ENCODE results near the gene LRRC4.

Gene LRRC4

GRCh38 chr7:128003167-128003566 is 28.1 kb downstream of the LRRC4 start:
- in situ Hi-C loops (cut with MboI; ENCODE audit: low sequenced_read_pairs), result no loop called here
- Histone ChIP-seq H3K4me1 (no peaks in the 10 kb centered on the region), H3K4me3 (no peak overlapping the region), H3K36me3 (replicated peaks) (no peaks in the 10 kb centered on the region; the same call in 1 of the 2 replicates), H3K27me3 (ENCODE audit: low read depth) (no peaks in the 10 kb centered on the region), H3K9me3 (no peaks in the 10 kb centered on the region)
- DNase-seq (ENCODE audit: low spot score in 2 of 2), result no peak

GRCh38 chr7:128000854-128001265 is 30.4 kb downstream of the LRRC4 start:
- no peaks in the 10 kb centered on the region for H3K9me3 ChIP-seq
- DNase-seq (ENCODE audit: low spot score in 2 of 2), result no peak
- no peak overlapping the region for H3K4me3 ChIP-seq
- in situ Hi-C loops (cut with MboI; ENCODE audit: low sequenced_read_pairs), result no loop called here
- no peaks in the 10 kb centered on the region for H3K27me3 ChIP-seq (ENCODE audit: low read depth)
- no peaks in the 10 kb centered on the region for H3K4me1 ChIP-seq
- H3K36me3 ChIP-seq (replicated peaks), result peaks cover 6% of the 10 kb centered on the region; the same call in 1 of the 2 replicates

DNA sequence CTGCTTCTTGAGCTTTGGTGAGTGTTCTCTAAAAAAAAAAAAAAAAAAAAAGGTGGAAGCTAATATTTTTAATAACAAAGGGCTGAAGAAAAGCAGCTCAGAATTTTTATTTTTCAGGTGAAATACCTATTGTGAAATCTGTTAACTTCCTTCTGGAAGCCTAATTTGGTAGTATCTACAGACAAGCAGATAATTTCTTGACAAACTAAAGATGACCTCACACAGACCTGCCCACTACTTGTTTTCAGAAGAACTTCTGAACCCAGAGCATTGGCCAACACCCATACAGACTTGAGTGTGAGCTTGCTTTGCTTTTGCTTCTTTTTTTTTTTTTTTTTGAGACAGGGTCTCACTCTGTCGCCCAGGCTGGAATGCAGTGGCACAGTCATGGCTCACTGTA is 31.2 kb downstream of the LRRC4 start:
- H3K4me3 ChIP-seq, result no peak overlapping the region
- no peaks in the 10 kb centered on the region for H3K27me3 ChIP-seq (ENCODE audit: low read depth)
- DNase-seq (ENCODE audit: low spot score in 2 of 2), result no peak
- H3K4me1 ChIP-seq, result no peaks in the 10 kb centered on the region
- H3K9me3 ChIP-seq, result no peaks in the 10 kb centered on the region
- peaks cover 6% of the 10 kb centered on the region; the same call in 1 of the 2 replicates for H3K36me3 ChIP-seq (replicated peaks)
- in situ Hi-C loops (cut with MboI; ENCODE audit: low sequenced_read_pairs), result no loop called here

- DNase-seq (ENCODE audit: low spot score in 2 of 2), result no peak
- in situ Hi-C loops (cut with MboI; ENCODE audit: low sequenced_read_pairs), result no loop called here
- no peaks in the 10 kb centered on the region for H3K27me3 ChIP-seq (ENCODE audit: low read depth)
- H3K9me3 ChIP-seq, result no peaks in the 10 kb centered on the region
- H3K36me3 ChIP-seq (replicated peaks), result peaks cover 6% of the 10 kb centered on the region; the same call in 1 of the 2 replicates
- H3K4me1 ChIP-seq, result no peaks in the 10 kb centered on the region
- H3K4me3 ChIP-seq, result no peak overlapping the region
These were observed 32.6 kb downstream of the LRRC4 start for GRCh38 chr7:127998671-127999070.

- no peaks in the 10 kb centered on the region for H3K27me3 ChIP-seq (ENCODE audit: low read depth)
- peaks cover 6% of the 10 kb centered on the region; the same call in 1 of the 2 replicates for H3K36me3 ChIP-seq (replicated peaks)
- no peaks in the 10 kb centered on the region for H3K4me1 ChIP-seq
- H3K4me3 ChIP-seq, result no peak overlapping the region
- DNase-seq (ENCODE audit: low spot score in 2 of 2), result no peak
- in situ Hi-C loops (cut with MboI; ENCODE audit: low sequenced_read_pairs), result no loop called here
- H3K9me3 ChIP-seq, result no peaks in the 10 kb centered on the region
These were observed 33.9 kb downstream of the LRRC4 start for GRCh38 chr7:127997226-127997922.

DNA sequence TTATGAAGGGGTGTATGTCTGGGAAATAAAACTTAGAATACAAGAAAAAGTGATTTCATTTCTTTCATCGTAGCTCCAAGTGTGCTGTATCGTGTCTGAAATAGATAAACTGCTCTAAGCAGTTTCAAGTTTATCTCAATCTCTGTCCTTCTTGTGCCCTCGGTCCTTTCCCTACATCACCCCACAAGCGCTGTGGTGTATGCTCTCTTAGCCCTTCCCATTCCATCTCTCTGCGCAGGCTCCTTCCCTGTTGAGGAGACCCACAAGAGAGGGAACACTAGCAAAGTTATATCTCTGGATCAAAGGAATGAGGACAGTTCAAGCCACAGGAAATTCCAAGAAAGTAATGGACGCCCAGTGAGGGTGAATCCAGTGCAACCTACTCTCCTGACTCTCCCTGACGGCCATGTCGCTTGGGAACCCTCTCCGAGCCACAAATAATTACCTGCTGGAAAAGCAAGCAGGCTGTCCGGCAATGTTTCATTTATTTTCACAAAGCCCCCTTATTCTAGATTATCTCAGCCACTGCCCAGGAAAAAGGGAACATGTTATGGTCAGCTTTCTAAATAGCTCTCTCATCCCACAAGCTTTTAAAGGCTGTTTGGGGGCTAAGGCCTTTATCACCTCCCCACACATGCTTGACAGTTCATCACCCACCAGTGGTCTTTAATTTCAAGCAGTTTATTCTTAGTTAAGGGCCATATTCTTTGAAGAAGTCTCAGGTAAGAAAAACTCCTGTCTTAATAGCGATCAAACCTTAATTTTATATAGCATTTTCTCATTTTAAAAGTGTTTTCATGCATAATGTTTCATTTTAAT is 34.8 kb downstream of the LRRC4 start:
- in situ Hi-C loops (cut with MboI; ENCODE audit: low sequenced_read_pairs), result no loop called here
- H3K36me3 ChIP-seq (replicated peaks), result peaks cover 6% of the 10 kb centered on the region; the same call in 1 of the 2 replicates

DNA sequence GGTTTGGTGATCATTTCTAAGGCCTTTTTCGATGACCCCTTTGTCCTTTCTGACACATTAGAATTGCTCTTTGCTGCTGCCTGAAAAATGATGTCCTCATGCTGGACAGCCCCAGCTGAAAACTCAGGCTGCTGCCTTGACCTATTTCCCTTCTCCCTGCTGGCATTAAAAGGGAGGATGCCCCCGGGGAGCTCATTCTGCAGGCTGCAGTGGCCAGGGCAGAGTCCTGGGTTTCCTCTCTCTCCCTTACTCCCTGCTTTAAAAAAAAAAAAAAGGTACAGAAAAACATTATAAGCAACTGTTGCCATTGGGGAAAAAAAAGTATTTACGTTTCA is 35.4 kb downstream of the LRRC4 start:
- Histone ChIP-seq H3K4me3 (no peak overlapping the region), H3K27me3 (ENCODE audit: low read depth) (no peaks in the 10 kb centered on the region), H3K9me3 (no peaks in the 10 kb centered on the region), H3K36me3 (replicated peaks) (peaks cover 6% of the 10 kb centered on the region; the same call in 1 of the 2 replicates), H3K4me1 (no peaks in the 10 kb centered on the region)
- DNase-seq (ENCODE audit: low spot score in 2 of 2), result no peak
- in situ Hi-C loops (cut with MboI; ENCODE audit: low sequenced_read_pairs), result no loop called here

More for the DNA sequence above, 34.8 kb downstream of the LRRC4 start:
- Histone ChIP-seq H3K27me3 (ENCODE audit: low read depth) (no peaks in the 10 kb centered on the region), H3K4me3 (no peak overlapping the region), H3K4me1 (no peaks in the 10 kb centered on the region), H3K9me3 (no peaks in the 10 kb centered on the region)
- DNase-seq (ENCODE audit: low spot score in 2 of 2), result no peak

DNA sequence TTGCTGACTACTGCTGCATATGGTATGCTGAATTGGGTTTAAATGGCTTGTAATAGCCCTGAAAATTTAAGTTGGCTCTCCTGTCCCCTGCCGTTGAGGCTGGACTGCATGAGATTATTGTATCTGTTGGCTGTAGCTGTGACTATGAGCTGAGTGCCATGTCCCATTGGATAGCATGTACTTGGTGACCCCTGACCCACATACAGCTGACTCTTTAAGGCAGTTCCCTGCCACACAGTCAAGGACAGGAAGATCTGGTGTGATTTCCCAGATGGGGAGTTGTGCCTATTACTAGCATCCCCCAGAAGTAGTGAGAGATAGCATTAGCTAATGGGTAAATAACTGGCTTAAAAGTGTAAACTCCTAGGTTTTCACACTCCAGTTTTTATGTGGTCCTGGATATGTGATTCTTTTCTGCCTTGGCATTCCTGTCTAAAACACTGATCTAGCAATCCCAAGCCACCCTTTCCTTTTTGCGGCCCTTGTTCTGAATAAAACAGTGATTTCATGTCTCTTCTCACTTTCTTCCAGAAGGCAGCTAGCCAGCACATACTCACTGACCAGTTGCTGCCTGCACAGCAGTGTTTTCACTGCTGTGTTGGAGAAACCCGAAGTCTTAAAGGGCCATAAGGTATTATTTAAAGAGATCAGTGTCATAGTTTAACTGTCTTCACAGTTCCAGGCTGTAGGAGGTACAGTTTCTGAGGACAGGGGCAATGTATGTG is 35.9 kb downstream of the LRRC4 start:
- no peak for DNase-seq (ENCODE audit: low spot score in 2 of 2)
- in situ Hi-C loops (cut with MboI; ENCODE audit: low sequenced_read_pairs), result no loop called here
- Histone ChIP-seq H3K4me3 (no peak overlapping the region), H3K36me3 (replicated peaks) (peaks cover 6% of the 10 kb centered on the region; the same call in 1 of the 2 replicates), H3K27me3 (ENCODE audit: low read depth) (no peaks in the 10 kb centered on the region), H3K9me3 (no peaks in the 10 kb centered on the region), H3K4me1 (no peaks in the 10 kb centered on the region)

GRCh38 chr7:127993987-127994386 is 37.2 kb downstream of the LRRC4 start:
- in situ Hi-C loops (cut with MboI; ENCODE audit: low sequenced_read_pairs), result no loop called here
- no peak for DNase-seq (ENCODE audit: low spot score in 2 of 2)
- no peaks in the 10 kb centered on the region for H3K9me3 ChIP-seq
- peaks cover 6% of the 10 kb centered on the region; the same call in 1 of the 2 replicates for H3K36me3 ChIP-seq (replicated peaks)
- no peak overlapping the region for H3K4me3 ChIP-seq
- H3K27me3 ChIP-seq (ENCODE audit: low read depth), result no peaks in the 10 kb centered on the region
- no peaks in the 10 kb centered on the region for H3K4me1 ChIP-seq

GRCh38 chr7:127993317-127993716 is 37.9 kb downstream of the LRRC4 start:
- in situ Hi-C loops (cut with MboI; ENCODE audit: low sequenced_read_pairs), result no loop called here
- Histone ChIP-seq H3K4me3 (no peak overlapping the region), H3K27me3 (ENCODE audit: low read depth) (no peaks in the 10 kb centered on the region), H3K4me1 (no peaks in the 10 kb centered on the region), H3K36me3 (replicated peaks) (peaks cover 6% of the 10 kb centered on the region; the same call in 1 of the 2 replicates), H3K9me3 (no peaks in the 10 kb centered on the region)
- no peak for DNase-seq (ENCODE audit: low spot score in 2 of 2)

- no peaks in the 10 kb centered on the region; the same call in 1 of the 2 replicates for H3K36me3 ChIP-seq (replicated peaks)
- in situ Hi-C loops (cut with MboI; ENCODE audit: low sequenced_read_pairs), result no loop called here
- DNase-seq (ENCODE audit: low spot score in 2 of 2), result no peak
- no peak overlapping the region for H3K4me3 ChIP-seq
- no peaks in the 10 kb centered on the region for H3K27me3 ChIP-seq (ENCODE audit: low read depth)
- no peaks in the 10 kb centered on the region for H3K4me1 ChIP-seq
- no peaks in the 10 kb centered on the region for H3K9me3 ChIP-seq
These were observed 42.5 kb downstream of the LRRC4 start for GRCh38 chr7:127988751-127989150.

DNA sequence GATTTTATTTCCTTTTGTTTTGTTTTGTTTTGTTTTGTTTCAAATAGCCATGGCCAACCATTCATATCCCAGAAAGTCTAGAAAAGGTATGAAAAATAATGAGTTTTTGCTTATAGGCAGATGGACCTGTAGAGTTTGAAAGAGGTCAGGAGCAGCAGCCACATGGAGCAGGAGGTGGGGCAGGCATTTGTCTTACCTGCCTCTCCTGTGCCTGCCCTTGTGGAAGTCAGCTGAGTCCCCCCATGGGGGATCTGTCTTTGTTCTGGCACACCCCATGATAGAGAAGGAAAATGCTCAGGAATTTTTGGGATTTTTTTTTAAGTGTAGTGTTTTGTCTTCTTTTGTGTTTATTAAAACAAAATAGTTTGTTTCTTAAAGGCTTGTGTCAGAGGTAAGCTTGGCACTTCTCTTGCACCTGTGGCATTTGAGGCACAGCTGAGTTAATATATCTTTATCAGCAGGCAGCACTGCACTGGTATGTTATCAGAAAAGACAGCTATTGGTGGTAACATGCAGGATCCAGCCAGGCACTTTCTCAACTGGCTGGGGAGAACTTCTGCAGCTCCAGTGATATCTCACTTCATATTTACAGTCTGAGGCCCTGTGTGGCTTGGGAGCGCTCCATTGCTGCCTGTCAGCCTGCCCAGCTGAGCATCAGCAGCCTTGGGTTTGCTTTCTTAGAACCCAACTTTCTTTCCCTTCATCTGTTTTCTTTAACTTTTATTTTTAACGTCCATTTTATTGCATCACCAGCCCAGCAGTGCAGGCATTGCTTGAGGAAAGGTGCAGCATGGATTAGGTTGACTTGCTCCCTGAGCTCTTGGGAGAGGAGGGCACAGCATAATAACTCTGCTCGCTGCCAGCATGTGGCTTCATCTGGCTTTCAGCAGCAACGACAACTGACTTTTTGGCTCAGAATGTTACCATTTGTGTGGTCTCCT is 44.4 kb downstream of the LRRC4 start:
- in situ Hi-C loops (cut with MboI; ENCODE audit: low sequenced_read_pairs), result no loop called here
- no peaks in the 10 kb centered on the region; the same call in 1 of the 2 replicates for H3K36me3 ChIP-seq (replicated peaks)
- no peak overlapping the region for H3K4me3 ChIP-seq
- no peaks in the 10 kb centered on the region for H3K4me1 ChIP-seq
- H3K27me3 ChIP-seq (ENCODE audit: low read depth), result no peaks in the 10 kb centered on the region
- DNase-seq (ENCODE audit: low spot score in 2 of 2), result no peak
- H3K9me3 ChIP-seq, result no peaks in the 10 kb centered on the region

- no peaks in the 10 kb centered on the region for H3K36me3 ChIP-seq (replicated peaks)
- no peak overlapping the region for H3K4me3 ChIP-seq
- no peak for DNase-seq (ENCODE audit: low spot score in 2 of 2)
- H3K27me3 ChIP-seq (ENCODE audit: low read depth), result no peaks in the 10 kb centered on the region
- in situ Hi-C loops (cut with MboI; ENCODE audit: low sequenced_read_pairs), result no loop called here
- H3K4me1 ChIP-seq, result no peaks in the 10 kb centered on the region
- H3K9me3 ChIP-seq, result no peaks in the 10 kb centered on the region
These were observed 47.4 kb downstream of the LRRC4 start for GRCh38 chr7:127983804-127984332.

All from HAP-1 (cell line).